NCI-H2107 (cell line): ENCODE data around the gene CNBD2.
A peak's percentile ranks its signal among the peaks of the same experiment; 100 is the strongest.
"Not testable (repeated sequence)": the region's sequence is repeated elsewhere in the genome, so short reads cannot be mapped to it uniquely, and the experiment has no call there.

Source experiments
- DNase-seq: peaks from one replicate; lab custom pipeline; 2025; lab: John Stamatoyannopoulos, UW

CNBD2 gene

DNA sequence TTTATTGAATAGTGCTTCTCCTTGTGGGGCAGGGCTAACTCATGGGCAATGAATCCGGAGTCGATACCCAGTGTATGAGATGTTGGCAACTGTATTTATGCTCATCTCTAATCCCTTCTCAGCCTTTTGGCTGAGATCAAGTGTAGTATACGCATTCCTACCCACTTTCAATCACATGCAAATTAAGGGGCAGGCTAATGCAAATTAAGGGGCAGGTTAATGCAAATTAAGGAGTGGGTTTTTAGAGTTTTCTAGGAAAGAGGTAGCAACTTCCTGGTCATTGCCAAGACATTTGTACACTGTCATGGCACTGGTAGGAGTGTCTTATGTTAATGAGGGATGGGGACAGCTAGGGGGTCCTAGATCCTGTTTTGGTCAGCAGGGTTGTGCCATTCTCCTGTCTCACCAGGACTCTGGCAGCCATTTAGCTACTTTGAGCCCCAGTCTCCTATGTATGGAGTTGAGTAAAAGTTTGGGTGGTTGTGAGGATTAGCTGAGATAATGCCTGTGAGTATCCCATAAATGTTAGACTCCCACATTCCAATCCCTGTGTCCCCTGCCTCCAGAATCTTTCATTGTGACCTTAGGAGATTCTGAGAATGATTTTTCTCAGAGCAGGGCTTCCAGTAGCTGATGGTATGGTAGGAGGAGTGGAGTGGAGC lies at the start of gene CNBD2:
TSS of gene CNBD2 (plus strand) at position 612 of the 662 bp plus-strand sequence. CDS start 173 bp downstream, outside the sequence.
- no peak for DNase-seq

DNA sequence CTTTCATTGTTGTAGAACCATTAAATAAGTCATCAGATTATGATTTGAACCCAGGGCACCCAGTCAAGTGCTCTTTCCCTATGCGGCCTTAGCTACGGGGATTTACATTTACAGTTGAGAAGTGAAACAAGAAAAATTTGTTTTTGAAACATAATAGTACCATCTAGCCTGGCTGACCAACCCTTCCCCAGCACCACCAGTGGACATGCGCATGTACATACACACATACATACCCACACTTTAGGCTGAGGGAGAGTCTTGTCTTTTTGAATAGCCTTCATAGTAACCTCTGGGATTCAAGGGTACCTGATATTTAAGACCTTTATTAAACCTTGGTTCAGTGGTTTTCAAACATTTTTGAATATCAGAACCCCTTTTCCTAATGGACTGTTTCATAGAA lies 47.9 kb upstream of the CNBD2 start:
- DNase-seq: no peak

DNA sequence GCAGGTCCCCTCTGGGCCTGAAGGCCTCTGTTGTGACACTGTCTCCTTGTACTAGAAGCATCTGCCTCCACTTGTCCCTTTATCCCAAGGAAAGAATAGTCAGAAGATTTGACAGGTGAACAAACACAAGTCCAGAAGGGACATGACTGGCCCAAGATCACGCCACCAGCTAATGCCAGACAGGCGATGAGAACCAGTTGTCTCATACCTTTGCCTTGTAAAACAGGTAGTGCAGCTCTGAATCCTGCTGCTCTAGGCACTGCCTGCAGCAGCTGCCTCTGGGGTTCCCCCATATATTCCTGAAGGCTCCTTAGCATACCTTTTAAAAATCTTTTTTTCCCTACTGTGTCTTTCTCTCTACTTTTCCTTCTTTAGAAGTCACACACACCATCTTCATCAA lies 39.1 kb upstream of the CNBD2 start:
- DNase-seq: no peak

DNA sequence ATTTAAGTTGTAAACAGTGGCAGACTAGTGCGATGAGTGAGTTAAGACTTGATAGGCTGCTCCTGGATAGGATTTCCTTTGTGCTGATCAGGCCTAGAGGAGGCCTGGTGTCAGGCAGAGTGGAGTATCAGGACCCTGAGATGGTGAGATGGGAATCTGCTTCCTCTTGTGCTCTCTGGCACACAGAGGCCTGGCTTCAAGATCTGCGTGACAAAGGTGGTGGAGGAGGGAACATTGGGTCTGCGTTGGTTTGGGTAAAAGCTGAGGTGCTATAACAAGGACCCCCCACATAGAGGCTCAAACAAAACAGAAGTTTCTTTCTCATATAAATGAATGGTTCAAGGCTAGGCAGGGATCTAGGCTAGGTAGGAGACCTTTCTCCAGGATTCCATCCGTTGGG lies 34.3 kb upstream of the CNBD2 start:
- no peak for DNase-seq

DNA sequence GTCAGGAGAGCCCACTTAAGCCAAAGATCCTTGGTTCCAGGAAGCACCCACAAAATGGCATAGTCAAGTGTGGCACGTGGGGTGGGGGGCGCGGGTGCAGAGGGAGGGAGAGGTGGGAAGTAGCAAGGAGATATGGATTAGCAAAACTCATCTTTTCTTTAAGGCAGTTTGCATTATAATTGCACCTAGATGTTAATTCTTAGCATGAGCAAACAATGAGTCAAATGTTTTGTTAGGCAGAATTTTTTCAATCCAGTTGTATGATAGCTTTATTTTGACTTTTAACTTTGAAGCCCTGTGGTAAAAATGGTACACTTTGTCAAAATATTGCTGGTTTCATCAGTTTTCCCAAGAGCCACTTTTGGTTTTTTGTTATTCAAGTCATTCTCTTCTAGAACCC lies 29.1 kb upstream of the CNBD2 start:
- no peak for DNase-seq

DNA sequence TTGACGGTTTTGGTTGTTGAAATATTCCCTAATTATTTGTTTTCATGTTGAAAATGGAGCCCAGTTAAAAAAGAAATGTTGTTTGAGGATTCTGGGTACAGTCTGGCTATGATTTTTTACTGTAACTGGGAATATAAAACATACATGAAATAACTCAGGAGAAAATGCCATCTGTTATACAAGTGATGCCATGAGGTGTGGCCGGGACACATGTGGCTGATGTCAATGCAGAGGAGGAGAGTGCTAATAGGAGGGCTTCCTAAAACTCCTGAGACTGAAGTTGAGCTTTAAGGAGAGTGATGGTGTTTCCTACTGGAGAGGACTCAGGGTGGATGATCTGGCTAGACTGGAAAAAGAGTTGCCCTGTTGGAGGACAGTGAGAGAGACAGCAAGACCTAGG lies 26.8 kb upstream of the CNBD2 start:
- DNase-seq: no peak

DNA sequence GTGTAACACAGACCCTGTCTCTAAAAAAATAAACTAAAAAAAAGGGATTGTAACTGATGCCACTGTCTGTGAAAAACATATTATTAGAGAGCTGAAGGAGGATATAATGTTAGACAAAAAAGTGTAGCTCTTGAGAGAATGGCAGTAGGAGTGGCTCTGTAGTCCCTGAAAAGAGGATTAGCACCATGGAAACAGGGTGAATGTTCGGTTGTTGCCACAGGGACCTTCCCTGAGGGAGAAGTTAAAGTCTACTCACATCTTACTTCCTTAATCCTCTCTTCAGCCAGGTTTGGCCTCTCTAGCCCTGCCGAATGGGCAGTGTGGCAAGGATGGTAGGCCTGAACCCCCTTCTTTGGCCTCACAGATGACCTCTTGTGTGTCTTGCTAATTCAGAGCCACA lies 26.1 kb upstream of the CNBD2 start:
- DNase-seq: no peak

DNA sequence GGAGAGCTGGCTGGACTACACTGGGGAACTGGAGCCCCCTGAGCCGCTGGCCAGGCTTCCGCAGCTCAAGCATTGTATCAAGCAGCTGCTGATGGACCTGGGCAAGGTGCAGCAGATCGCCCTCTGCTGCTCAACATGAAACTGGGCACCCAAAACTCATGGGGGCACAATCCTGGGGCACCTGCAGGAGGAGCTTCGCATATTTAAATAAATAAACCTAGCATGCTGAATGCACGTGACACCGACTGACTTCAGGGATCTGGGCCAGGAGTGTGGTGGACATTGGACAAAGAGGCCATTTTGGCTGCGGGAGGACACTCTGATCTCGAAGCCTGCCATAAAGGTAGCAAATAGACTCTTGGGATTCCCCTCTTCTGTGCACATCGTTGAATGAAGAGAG lies 20.9 kb upstream of the CNBD2 start:
- DNase-seq: no peak

DNA sequence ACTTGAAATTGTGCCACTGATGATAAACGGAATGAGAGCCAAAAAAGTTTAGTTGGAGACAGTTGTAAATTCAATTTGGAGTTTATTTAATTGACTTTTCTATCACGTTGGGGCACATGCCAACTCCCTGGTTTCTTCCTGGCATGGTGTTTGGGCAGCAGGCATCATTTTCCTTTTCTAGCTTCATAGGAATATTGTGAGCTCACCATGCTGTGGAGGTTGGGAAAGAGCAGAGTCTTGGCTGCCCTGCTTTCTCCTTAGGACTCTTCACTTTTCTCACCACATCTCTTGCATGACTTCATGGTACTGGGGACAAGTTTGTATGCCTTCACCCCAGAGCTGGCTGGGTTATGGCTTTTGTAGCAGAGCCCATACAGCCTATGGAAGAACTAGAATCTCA lies 20.5 kb upstream of the CNBD2 start:
- no peak for DNase-seq

DNA sequence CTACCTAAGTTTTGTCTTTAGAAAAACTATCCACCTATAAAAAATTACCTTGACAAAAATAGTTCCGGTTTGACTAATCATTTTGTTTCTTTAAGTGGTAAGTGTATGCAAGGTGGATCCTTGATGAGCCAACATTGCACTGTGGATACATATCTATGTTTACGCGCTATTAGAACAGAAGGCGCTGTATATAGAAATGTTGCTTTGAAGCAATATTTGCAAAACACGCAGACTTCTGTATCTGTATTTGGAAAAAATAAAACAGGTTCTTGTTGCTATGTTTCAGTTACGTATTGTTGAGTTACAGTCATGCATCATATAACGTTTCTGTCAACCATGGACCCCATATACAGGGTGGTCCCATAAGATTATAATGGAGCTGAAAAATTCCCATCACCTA lies 18.3 kb upstream of the CNBD2 start:
- DNase-seq: no peak

DNA sequence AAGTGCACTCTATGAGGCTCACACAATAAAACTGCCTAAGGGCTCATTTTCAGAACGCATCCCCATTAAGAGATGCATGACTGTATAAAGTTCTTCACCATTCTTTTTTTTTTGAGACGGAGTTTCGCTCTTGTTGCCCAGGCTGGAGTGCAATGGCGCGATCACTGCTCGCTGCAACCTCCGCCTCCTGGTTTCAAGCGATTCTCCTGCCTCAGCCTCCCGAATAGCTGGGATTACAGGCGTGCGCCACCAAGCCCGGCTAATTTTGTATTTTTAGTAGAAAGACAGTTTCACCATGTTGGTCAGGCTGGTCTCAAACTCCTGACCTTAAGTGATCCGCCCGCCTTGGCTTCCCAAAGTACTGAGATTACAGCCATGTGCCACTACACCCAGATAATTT lies 16.3 kb upstream of the CNBD2 start:
- DNase-seq: not testable (repeated sequence)

DNA sequence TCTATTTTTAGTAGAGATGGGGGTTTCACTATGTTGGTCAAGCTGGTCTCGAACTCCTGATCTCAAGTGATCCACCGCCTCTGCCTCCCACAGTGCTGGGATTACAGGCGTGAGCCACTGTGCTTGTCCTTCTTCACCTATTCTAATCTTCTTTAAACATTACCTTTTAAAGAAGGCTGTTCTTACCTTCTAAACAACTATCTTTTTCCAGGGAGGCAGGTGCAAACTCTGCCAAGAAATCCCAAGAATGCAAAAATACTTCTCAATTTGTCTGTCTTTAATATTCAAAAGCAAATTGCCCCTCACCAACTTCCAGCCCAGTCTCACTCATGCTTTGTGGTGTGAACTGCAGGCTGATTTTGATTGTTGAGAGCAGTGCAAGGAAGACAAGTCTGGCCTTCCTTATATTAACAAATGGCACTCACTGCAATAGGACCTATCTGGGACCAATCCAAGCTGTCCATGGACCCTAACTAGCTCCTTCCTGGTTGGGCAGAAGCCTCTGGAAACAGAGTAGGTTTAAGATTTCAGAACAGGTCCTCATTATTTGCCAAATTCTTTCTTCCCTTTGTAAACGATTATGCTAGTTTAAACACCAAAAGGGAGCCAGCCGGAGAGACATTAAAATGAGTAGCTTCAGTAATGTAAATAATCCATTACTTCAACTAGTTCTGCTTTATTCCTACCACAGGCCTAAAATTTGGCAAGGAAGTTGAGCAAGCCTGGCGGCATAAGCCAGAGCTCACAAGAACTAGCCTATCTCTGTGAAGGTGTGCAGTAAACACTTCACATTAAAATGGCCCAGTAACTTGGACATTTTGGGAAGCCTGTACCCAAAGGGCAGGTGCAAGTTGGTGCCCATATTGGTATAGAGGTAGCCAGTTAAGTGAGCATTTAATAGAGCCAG lies 15.7 kb upstream of the CNBD2 start:
- no peak for DNase-seq

DNA sequence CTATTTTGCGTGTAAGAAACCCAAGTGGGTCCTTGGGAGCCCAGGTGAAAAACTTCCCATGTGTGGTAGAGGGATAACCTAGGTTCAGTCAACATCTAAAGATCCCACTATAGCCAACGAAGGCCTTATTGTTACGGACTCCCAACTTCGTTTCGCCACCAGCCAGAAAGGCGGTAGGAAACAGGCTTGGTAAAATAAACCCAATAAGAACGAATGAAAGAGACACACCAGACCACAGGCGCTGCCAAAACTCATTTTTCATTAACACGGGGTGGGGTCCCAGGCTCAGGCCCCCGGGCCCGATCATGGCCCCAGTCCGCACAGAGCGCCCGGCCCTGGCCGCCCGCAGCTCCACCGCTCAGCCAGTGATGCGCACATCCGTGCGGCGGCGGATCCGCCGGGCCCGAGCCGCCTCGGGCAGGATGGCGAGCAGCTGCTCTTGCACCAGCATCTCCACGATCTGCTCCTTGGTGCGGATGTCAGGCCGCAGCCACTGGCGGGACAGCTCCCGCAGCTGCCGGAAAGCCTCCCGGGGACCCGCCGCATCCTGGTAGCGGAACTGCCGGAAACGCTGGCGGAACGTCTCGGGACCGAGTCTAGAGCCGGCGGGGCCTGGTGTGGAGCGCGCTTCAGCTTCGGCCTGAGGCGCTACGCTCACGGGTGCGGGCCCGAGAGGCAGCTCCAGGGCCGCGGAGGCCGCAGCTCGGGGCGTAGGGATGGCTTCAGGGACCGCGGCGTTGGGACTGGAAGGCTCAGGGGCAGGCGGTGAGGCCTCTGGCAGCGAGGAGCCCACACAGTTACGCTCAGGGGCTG lies 14.8 kb upstream of the CNBD2 start:
- DNase-seq: no peak

DNA sequence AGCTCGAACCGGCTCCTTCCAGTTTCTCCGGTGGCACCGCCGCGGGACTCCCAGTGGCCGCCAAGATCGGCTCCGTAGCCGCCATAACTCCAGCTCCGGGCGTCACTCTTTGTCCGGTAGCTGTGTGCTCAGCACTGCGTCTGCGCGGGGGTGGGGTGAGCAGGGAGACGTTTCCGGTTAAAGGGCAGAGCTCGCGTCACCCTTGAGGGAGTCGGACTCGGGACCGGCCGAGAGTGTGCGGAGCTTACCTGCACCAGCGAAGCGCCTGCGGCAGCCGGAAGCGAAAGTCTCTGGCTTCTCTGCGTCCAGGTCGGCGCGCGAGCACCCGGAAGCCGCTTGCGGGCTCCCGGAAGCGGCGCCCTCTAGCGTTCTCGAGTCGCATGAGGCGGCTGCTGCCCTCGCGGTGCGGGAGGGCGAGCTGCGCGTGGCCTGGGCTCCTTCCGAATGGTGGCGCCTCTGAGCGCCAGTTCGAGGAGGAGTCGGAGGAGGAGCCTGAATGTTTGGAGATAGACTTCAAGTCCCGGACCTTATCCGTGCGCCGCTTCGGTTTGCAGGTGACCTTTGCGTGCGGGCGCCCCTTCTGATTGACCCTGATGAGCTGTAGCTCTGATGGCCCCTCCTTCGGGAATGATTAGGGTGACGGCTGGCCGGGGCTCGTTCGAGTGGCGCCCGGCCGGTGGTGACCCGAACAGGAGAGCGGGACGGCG lies 14.0 kb upstream of the CNBD2 start, which contains the start of gene SCAND1:
TSS of gene SCAND1 (minus strand) at position 303 of the 707 bp plus-strand sequence. CDS start at position 85, 218 bp downstream.
- peak; percentile 86 for DNase-seq

DNA sequence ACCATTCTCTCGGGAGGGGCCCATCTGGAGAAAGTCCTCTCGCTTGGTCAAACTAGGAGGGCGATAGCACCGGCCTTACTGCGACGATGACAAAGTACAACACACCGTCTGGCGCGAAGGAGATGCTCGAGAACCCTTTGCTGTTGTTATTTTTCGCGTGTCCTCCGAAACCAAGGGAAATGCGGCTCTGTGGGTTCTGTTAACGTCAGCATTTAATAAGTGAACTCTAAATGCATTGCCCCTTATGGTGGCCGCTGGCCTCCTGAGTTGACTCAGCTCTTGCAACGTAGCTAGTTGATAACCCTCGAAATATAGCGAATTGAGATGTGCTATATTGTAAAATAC lies 13.5 kb upstream of the CNBD2 start:
- DNase-seq: no peak

DNA sequence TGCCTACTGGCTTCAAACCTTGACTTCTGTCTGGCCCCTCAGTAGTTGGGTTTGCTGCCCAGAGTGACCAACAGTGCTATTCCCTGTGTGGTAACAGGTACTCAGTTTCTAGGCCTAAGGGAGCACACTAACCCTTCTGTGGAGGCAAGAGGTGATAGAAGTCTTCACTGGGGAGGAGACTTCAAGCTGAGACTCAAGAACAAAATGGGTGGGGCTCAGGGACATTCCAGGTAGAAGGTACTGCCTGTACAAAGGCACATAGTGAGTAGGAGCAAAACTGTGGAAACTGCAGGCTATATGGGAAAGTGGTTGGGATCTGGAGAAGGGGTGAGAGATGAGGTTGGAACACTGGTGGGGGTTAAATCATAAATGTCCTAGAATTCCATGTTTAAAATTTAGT lies 11.8 kb upstream of the CNBD2 start:
- no peak for DNase-seq

DNA sequence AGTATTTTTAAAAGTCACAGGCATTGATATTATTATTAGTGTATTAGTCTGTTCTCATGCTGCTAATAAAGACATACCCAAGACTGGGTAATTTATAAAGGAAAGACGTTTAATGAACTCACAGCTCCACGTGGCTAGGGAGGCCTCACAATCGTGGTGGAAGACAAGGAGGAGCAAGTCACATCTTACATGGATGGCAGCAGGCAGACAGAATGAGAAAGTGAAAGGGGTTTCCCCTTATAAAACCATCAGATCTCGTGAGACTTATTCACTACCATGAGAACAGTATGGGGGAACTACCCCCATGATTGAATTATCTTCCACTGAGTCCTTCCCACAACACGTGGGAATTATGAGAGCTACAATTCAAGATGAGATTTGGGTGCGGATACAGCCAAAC lies 9.1 kb upstream of the CNBD2 start:
- not testable (repeated sequence) for DNase-seq

DNA sequence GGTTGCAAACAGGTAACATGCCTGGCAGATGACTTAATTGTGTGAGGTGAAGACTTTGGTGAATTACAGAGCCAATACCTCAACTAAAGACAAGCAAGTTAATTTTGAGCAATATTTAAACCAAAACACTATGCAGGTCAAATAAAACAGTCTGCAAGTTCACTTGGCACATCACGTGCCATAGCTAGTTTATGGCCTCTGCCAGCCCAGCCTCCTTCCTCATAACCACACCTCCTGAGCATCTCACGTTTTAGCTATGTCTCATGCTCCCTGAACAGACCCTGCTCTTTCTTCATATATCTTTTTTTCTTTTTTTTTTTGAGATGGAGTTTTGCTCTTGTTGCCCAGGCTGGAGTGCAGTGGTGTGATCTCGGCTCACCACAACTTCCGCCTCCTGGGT lies 4.5 kb upstream of the CNBD2 start:
- DNase-seq: no peak

DNA sequence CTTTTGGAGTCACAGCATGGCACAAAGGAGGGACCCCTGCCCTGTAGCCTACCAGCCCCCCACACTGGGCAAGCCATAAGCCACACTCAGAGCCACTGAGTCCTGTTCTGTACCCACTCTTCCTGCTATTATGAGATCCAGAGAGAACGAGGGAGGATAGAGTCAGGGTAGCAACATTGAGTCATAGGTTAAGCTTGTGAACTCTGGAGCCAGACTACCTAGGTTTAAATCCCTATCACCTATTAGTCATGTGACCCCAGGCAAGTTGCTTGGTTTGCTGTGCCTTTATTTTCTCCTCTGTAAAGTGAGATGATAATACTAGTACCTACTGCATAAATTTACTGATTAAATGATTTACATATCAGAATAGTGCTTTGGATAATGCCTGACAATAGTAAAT lies 540 bp downstream of the CNBD2 start:
- no peak for DNase-seq

DNA sequence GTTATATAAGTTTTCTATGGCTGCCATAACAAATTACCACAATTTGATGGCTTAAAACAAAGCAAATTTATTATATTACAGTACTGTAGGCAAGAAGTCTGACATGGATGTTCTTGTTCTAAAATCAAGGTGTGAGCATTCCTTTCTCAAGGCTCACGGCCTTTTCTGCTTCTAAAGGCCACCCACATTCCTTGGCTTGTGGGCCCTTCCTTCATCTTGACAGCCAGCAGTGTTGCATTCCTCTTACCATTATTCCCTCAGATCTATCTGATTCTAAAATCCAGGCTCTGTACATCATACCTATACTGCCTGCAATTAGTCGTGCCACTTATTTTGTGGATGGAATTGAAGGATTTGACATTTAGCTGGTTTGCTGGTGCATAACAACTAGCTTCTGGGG lies 3.6 kb downstream of the CNBD2 start:
- no peak for DNase-seq

DNA sequence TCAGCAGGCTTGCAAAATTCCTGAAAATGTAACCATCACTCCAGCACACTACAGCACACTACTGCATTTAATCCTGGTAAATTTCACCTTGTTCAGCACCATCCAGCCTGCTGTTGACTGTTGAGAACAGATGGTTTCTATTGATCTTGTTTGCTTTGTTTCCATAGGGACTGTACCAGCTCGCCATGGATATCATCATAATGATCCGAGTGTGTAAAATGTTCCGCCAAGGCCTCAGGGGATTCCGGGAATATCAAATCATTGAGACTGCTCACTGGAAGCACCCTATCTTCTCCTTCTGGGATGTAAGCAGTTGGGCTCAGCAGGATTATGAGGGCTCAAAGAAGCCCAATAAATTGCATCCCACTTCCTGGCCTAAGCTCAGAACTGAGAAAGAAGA lies 4.1 kb downstream of the CNBD2 start:
- DNase-seq: no peak

DNA sequence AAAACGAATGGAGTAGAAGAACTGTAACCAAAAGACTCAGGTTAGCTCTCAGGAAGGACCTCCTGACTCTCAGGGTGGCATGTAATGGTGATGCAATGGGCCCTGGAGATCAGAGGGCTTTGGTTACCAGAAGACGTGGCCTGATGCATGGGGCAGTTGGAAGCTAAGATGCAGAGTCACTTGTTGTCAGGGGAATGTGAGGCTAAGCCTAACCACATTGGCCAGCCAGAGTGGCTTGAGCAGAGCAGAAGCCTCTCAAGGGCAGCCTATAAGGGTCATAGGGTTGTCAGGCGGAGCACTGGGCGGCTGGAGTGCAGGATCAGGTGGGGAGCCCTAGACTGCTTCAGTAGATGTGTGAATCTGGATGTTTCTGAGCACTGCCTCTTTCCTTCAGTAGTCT lies 5.9 kb downstream of the CNBD2 start:
- no peak for DNase-seq
